ENCODE data around the gene AAK1.
"Not testable (repeated sequence)": the region's sequence is repeated elsewhere in the genome, so short reads cannot be mapped to it uniquely, and the experiment has no call there.

AAK1 gene

DNA sequence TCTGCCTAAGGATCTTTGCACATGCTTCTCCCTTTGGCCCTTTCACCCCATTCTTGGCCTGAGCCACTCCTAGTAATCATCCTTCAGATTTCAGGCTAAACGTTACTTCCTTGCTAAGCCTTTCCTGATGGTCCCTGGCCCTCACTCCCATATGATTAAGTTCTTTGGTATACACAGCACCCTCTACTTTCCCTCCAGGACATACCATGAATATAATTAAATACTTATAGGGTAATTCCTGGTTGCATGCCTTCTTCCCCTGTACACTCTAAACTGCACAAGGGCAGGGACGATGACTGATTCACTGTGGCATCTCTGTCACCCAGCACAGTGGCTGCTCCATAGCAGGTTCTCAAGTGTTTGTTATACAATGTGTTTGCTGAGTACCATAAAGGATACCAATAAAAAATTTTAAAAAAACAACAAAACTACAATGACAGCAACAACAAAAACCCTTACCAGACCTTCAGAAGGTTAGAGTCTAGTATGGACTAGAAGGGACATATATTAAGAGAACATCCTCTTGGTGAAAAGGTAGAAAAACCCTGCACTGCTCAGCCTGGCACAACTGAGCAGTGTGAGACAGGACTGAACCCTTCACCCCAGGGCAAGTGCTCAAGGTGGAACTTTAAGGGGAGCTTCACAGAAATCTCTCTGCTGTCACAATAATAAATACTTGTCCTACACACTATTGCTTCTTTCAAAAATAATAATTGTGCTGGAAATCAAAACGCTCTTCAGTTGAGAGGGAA, 76.2 kb downstream of the AAK1 start:
- DNase-seq: no peak

DNA sequence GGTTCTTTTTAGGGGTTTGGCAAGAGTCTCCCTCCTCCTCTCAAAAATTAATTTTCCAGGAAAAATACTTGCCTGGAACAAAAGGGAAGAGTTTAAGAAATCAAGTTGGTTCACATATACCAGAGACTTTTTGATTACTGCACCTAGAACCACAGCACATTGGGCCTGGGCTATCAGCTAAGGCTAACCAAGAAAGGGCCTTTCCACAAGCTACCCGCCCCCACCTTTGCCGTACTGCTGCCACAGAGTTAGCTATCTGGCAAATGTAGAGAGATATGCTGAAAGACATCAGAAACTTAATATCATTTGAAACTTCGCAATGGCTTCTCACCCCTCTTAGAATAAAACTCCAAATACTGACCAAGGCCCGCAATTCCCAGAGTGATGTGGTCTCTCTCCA, 76.9 kb downstream of the AAK1 start:
- no peak for DNase-seq

- DNase-seq: no peak
Measured at GRCh38 chr2:69565431-69565839, 78.1 kb downstream of the AAK1 start.

DNA sequence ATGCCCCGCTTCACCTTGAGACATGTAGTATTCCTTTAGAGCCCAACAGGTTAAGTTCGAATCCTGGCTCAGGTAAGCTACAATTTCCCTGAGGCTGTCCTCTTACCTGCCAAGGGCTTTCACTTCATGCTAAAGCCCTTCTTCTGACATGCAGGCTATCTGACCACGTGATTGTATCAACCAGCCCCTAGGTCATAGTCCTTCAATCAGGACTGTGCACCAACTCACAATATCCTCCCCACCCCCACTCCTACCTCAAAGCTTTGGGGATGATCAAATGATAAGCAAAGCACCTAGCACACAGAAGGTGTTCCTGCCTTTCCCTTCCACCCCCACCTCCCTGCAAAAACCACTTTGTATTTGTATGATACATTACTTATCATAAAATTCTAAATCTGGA, 78.9 kb downstream of the AAK1 start:
- no peak for DNase-seq

DNA sequence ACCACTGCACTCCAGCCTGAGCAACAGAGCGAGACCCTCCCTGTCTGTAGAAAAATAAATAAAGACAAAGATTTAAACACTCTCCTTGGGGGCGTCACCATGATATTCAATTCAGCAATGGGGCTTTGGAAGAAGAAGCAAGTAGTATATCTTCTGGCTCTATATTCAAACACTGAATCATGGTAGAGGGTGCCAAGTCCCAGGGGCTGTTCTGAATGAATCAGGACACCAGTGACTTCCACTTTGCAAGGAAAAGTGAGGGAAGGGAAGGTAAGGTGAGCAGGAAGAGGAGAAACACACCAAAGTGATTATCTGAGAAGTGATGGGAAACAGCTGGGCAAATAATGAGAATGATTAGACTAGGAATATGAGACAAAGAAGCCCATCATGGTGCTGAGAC, 80.5 kb downstream of the AAK1 start:
- no peak for DNase-seq

DNA sequence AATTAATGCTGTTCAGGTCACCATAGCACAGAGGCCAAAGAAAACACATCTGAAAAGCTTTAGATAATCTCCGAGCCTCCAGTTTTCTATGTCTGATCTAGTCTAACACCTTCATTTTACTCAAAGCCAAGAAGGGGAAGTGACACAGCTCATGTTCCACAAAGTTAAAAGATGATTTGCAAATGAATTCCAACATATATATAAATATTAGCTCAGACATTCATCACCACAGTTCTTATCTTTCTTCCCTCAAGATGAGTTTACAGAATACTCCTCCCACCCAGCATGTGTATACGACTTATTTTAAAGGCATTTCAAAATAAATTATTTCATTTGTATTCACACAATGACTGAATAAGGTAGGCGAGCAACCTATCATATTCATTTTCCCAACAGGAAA, 82.4 kb downstream of the AAK1 start:
- no peak for DNase-seq

- DNase-seq: no peak
Measured at GRCh38 chr2:69560147-69560482, 83.4 kb downstream of the AAK1 start.

- no peak for DNase-seq
Measured at GRCh38 chr2:69559442-69560146, 83.9 kb downstream of the AAK1 start.

- DNase-seq: no peak
Measured at GRCh38 chr2:69556008-69556407, 87.5 kb downstream of the AAK1 start.

- no peak for DNase-seq
Measured at GRCh38 chr2:69554981-69555380, 88.6 kb downstream of the AAK1 start.

DNA sequence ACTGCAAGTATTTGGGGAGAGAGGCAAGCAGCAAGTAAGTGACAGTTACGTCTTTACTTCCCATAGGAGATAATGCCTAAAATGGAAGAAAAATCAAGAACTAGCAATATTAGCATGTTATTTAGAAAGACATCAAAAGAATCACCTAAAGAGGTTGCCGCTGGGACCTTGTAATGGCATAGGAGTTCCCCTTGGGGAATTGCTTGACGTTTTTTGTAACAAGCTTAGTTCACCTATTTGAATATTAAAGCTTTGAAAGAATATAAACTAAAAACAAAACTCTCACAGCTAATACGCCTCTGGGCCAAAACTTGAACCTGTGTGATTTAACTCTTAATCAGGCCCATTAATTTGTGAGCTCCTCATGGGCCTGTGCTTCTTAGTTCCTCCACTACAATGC, 89.0 kb downstream of the AAK1 start:
- no peak for DNase-seq

DNA sequence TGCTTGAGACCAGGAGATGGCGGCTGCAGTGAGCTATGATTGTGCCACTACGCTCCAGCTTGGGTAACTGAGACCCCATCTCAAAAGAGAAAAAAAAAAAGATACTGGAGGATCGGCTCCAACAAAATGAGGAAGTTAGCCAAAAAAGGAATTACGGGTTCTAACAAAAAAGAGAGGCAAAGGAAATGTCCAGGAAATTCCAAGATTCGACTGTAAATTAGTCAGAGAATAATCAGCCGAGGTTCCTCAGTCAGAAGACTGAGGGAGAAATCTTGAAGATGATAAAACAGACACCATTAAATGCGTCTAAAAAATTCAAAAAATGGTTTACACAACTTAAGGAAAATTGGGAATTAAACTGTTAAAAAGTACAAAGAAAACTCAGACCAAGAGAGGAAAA, 89.5 kb downstream of the AAK1 start:
- DNase-seq: no peak

- not testable (repeated sequence) for DNase-seq
Measured at GRCh38 chr2:69550511-69550910, 93.0 kb downstream of the AAK1 start.

GRCh38 chr2:69549421-69549820, 94.1 kb downstream of the AAK1 start:
- DNase-seq: no peak

- no peak for DNase-seq
Measured at GRCh38 chr2:69547984-69548715, 95.4 kb downstream of the AAK1 start.

GRCh38 chr2:69546646-69547045, 96.9 kb downstream of the AAK1 start:
- DNase-seq: no peak

DNA sequence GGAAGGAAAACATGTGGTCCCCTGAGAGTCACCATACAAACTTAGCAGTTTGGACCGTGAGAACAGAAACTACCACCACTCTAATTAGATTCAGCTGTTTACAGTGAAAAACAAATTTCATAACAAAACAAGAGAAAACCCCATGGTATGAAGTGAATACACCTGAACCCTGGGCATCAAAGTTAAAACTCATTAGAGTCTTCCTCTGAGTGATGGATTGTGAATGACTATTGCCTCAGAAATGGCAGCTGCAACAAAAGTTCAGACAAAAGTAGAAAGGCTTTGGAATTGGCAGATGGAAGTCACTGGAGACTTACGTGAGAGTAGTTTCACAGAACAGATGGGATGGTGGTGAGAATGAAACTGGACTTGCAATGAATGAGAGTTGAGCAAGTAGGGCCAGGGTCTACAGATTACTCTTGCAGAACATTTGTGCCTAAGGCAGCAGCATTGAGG, 98.0 kb downstream of the AAK1 start:
- DNase-seq: no peak

DNA sequence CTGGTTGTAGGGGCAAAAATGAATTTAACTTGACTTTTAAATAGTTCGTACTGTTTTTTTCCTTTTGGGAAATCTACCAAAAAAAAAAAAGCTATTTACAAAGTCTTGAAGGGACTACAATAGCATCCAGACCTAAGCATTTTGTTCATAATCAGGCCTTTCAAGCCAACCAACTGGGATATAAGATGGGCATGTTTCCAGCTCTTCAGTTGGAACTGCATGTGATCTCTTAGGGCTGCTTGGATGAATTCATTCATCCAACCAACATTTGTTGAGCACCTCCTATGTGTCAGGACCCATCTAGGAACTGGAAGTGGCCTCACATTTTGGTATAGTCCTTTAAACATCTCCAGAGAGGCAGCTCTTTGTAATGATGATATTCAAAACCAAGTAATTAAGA, 98.6 kb downstream of the AAK1 start:
- no peak for DNase-seq

DNA sequence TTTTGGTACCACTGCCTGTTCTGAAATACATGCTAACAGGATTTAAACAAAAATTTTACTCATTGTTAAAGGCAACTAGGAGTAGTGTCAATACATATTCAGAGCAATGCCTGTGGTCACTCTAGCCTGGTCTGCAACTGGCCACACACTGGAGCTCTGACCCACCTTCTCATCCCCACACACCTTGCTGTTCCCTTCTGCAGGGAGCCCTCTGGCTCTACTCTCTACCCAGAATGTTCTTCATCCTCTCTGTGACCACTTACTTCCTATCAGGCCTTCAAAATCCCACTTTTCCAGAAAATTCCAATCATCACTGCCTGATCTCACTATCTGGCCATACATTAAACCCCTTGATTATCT, 104.0 kb downstream of the AAK1 start:
- DNase-seq: no peak

DNA sequence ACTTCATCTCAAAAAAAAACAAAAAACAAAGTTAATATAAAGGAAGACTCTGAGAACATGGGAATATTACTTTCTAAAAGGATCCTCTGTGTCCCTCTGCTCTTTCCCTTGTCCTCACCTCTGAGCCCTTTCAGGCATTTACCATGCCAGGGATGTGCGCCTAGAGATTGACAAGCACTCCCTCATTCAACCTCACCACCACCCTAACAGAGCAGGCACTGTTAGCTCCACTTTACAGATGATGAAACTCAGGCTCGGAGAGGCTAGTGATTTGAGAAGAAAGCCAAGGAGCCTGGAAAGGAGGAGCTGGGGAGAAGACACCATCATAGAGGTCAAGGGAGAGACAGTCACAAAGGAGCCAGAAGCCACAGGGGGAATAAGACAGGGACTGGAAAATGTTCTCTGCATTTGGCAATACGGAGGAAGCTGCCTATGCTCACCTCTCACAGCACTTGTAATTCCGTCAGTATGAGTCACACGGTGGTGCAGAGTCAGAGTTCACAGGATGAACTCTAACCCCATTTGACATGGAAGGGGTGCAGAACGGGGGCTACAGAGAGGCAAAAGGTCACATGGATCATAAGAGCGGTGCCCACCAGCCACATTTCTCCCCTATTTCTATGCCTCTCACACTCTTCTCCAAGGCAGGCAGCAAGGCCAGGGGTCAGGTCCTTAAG, 104.5 kb downstream of the AAK1 start:
- DNase-seq: no peak

GRCh38 chr2:69538249-69538648, 105.3 kb downstream of the AAK1 start:
- DNase-seq: no peak

GRCh38 chr2:69535817-69536241, 107.7 kb downstream of the AAK1 start:
- DNase-seq: no peak

GRCh38 chr2:69531186-69531585, 112.4 kb downstream of the AAK1 start:
- DNase-seq: no peak
